ENCODE measurements around the gene SCEL.

SCEL gene

DNA sequence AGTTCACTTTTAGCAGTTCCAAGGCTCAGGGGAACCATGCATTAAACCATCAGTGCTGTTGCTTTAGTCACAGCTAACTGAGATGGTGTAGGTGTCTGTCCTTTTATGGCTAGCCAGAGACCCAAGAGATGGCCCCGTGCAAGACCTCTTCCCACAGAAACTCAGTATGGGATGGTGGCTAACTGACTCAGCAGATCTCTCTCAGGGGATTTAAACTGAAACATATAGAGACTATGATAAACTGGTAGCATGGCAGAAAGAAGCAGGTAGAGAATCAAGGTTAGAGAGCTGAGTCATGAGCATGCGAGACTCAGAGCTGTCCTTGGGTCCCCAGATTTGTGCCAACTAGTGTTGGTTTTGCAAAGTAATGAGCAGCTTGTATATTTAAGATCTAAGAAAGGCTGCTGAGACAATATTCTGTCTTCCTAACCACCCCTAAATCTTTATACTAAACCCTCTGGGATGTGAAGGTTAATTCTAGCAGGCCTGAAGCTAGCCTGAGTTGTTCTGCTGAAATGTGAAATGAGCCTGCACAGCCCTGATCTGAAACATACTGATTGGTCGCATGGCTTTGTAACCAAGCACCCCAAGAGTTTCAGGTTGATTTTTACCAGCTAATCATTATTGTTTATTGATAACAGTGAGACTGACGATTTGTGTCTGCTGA is 6.5 kb upstream of the SCEL start:
- peaks cover 0 to 5% of the 10 kb centered on the region in 2 experiments for H3K4me1 ChIP-seq (ENCODE audit: control insufficient read depth in 1 of 2, insufficient read depth in 1 of 2, low read depth in 1 of 2, low read length in 1 of 2)
- TF ChIP-seq, protein P1, sequence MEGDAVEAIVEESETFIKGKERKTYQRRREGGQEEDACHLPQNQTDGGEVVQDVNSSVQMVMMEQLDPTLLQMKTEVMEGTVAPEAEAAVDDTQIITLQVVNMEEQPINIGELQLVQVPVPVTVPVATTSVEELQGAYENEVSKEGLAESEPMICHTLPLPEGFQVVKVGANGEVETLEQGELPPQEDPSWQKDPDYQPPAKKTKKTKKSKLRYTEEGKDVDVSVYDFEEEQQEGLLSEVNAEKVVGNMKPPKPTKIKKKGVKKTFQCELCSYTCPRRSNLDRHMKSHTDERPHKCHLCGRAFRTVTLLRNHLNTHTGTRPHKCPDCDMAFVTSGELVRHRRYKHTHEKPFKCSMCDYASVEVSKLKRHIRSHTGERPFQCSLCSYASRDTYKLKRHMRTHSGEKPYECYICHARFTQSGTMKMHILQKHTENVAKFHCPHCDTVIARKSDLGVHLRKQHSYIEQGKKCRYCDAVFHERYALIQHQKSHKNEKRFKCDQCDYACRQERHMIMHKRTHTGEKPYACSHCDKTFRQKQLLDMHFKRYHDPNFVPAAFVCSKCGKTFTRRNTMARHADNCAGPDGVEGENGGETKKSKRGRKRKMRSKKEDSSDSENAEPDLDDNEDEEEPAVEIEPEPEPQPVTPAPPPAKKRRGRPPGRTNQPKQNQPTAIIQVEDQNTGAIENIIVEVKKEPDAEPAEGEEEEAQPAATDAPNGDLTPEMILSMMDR (IDR thresholded peaks at IDR 0.05) = no peak

DNA sequence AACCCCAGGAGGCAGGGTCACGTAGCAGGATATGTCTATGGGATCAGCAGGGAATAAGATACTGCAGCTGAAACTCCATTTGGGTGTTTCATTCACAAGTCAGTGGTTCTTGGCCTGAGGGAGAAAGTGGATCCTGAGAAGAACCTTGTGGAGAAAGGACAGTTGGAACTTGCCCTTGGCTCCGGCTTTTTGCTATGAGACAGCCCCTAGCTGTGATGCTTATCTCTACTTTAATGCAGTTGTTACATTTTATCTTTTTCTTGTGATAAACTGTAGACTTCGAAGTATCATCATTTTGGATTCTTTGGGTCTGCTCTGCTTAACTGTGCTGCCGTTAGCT is 6.0 kb upstream of the SCEL start:
- Histone ChIP-seq H3K27me3 (no peaks in the 10 kb centered on the region), H3K4me3 (ENCODE audit: low read depth in 1 of 2, low read length in 1 of 2) (no peak overlapping the region), H3K27ac (no peak overlapping the region), H3K36me3 (no peaks in the 10 kb centered on the region), H3K9me3 (no peaks in the 10 kb centered on the region), H3K4me1 (ENCODE audit: control insufficient read depth in 1 of 2, insufficient read depth in 1 of 2, low read depth in 1 of 2, low read length in 1 of 2) (peaks cover 0 to 9% of the 10 kb centered on the region in 2 experiments)
- TF ChIP-seq, protein P1 (IDR thresholded peaks at IDR 0.05) = no peak

More for the DNA sequence above, 6.5 kb upstream of the SCEL start:
- H3K36me3 ChIP-seq = no peaks in the 10 kb centered on the region
- no peak overlapping the region for H3K27ac ChIP-seq
- H3K27me3 ChIP-seq = no peaks in the 10 kb centered on the region
- H3K9me3 ChIP-seq = no peaks in the 10 kb centered on the region
- H3K4me3 ChIP-seq (ENCODE audit: low read depth in 1 of 2, low read length in 1 of 2) = no peak overlapping the region

DNA sequence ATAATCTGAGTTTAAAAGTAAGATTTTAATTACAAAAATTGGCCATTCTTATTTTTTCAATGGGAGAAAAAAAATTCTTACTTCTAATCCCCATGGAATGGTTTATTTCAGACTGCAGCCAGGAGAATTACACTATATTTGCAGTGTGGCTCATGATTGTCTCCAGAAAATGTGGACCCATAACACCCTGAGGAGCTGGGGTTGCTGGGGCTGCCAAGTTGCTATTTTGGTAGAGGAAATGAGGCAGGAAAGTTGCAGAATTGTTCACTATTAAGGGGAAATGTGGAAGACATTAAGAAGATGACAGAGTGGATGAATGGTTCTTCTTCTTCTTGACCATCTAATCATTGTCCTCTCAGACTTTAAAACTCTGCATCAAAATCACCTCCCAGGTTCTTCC is 4.6 kb upstream of the SCEL start:
- Histone ChIP-seq H3K9me3 (no peaks in the 10 kb centered on the region), H3K36me3 (no peaks in the 10 kb centered on the region), H3K27ac (no peak overlapping the region), H3K4me3 (ENCODE audit: low read depth in 1 of 2, low read length in 1 of 2) (no peak overlapping the region), H3K4me1 (ENCODE audit: control insufficient read depth in 1 of 2, insufficient read depth in 1 of 2, low read depth in 1 of 2, low read length in 1 of 2) (peaks cover 0 to 9% of the 10 kb centered on the region in 2 experiments), H3K27me3 (no peaks in the 10 kb centered on the region)
- TF ChIP-seq, protein P1 (IDR thresholded peaks at IDR 0.05) = no peak

- TF ChIP-seq, protein P1 (IDR thresholded peaks at IDR 0.05) = no peak
- Histone ChIP-seq H3K36me3 (no peaks in the 10 kb centered on the region), H3K27me3 (no peaks in the 10 kb centered on the region), H3K27ac (no peak overlapping the region), H3K4me3 (ENCODE audit: low read depth in 1 of 2, low read length in 1 of 2) (no peak overlapping the region), H3K4me1 (ENCODE audit: control insufficient read depth in 1 of 2, insufficient read depth in 1 of 2, low read depth in 1 of 2, low read length in 1 of 2) (peaks cover 0 to 9% of the 10 kb centered on the region in 2 experiments), H3K9me3 (no peaks in the 10 kb centered on the region)
Measured at GRCh38 chr13:77532983-77533382, 2.5 kb upstream of the SCEL start.

DNA sequence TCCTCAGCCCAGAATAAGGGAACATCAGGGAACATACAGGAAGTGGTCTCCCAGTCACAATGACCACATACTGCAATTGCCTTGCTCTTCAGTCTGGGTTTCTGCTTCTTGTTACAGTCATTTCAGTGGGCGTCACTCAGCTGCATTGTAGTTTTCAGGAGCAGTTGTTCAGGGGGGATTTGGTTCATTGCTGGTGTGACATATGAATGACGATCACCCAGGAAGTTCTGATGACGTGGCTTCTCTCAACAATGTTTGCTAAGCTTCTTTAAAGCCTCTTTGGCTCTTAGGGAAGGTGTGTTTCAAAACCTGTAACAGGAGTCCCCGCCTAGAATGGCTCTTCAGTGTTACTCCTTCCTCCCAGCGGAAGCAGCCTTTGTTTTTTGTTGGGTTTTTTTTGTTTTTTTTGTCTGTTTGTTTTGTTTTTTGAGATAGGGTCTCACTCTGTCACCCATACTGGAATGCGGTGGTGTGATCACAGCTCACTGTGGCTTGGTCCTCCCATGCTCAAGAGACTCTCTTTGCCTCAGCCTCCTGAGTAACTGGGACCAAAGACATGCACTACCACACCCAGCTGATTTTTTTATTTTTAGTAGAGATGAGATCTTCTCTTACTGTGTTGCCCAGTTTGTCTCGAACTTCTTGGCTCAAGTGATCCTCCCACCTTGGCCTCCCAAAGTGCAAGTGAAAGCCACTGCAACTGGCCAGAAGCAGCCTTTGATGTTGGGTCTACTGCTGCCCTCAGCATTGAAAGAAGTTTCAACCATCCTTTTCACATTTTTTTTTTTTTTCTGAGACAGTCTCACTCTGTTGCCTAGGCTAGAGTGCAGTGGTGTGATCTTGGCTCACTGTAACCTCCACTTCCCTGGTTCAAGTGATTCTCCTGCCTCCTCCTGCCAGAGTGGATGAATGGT is 1.4 kb upstream of the SCEL start:
- TF ChIP-seq, protein P1 (IDR thresholded peaks at IDR 0.05) = no peak
- Histone ChIP-seq H3K9me3 (no peaks in the 10 kb centered on the region), H3K27me3 (no peaks in the 10 kb centered on the region), H3K36me3 (no peaks in the 10 kb centered on the region), H3K27ac (no peak overlapping the region), H3K4me3 (ENCODE audit: low read depth in 1 of 2, low read length in 1 of 2) (no peak overlapping the region), H3K4me1 (ENCODE audit: control insufficient read depth in 1 of 2, insufficient read depth in 1 of 2, low read depth in 1 of 2, low read length in 1 of 2) (peaks cover 0 to 9% of the 10 kb centered on the region in 2 experiments)
